GM12875 (cell line): Measurements from ENCODE around the gene TUBG1.

Source experiments
- H3K4me3 ChIP-seq: one replicate; pipeline ENCODE4 v1.5.1; 2011; ENCODE audit warnings: low read depth, low read length, control low read depth
- TF ChIP-seq, protein P1 (sequence below): IDR thresholded peaks from 2 replicates; pipeline ENCODE4 v1.5.1; 2011; ENCODE audit warnings: low read depth, mild to moderate bottlenecking, control low read depth, inconsistent platforms, low read length, moderate library complexity, borderline replicate concordance; ENCODE audit not compliant: insufficient read depth

Gene TUBG1

DNA sequence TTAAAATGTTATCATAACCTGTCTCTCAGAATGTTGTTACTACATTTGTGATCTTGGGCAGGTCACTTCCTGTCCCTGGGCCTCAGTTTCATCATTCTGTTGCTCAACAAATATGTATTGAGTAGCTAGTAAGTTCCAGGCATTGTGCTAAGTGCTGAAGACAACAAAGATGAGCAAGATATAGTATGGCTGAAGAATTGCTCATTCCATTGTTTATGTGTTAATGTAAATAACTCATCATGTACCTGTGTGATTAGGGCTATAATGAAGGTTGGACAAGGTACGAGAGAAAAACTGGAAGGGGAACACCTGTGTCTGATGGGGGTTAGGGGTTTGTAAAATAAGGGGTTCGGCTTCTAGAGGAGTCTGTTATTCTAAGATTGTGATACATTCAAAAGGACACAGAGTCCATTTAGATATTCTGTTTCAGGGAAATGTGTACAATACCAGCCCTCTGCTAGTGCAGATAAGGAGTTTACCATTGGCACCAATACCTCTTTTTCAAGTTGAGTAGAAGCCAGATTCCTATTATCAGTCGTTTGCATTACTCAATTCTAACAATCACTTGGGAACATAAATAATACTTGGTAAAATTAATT lies 20.0 kb downstream of the TUBG1 start:
- TF ChIP-seq, protein P1, sequence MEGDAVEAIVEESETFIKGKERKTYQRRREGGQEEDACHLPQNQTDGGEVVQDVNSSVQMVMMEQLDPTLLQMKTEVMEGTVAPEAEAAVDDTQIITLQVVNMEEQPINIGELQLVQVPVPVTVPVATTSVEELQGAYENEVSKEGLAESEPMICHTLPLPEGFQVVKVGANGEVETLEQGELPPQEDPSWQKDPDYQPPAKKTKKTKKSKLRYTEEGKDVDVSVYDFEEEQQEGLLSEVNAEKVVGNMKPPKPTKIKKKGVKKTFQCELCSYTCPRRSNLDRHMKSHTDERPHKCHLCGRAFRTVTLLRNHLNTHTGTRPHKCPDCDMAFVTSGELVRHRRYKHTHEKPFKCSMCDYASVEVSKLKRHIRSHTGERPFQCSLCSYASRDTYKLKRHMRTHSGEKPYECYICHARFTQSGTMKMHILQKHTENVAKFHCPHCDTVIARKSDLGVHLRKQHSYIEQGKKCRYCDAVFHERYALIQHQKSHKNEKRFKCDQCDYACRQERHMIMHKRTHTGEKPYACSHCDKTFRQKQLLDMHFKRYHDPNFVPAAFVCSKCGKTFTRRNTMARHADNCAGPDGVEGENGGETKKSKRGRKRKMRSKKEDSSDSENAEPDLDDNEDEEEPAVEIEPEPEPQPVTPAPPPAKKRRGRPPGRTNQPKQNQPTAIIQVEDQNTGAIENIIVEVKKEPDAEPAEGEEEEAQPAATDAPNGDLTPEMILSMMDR: no peak
- H3K4me3 ChIP-seq: no peak overlapping the region

DNA sequence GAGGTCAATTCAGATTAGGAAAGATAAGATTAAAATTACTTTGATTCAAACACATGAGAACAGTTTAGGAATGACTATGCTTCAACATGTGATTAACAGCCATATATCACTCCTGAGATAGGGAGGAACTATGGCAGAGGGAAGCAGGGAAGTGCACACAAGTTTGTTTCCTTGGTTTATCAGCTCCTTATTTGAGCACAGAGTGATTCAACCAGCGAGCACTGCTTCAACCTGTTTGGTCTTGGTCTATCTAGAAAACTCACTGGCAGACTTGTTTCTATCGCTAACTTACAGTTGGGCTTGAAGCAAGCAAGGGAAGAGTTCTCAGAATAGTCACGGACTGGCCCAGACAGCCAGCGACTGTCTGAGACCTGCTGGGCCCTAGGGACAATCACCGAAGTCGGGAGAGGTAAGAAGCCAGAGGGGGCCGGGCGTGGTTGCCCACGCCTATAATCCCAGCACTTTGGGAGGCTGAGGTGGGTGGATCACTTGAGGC lies 23.5 kb downstream of the TUBG1 start:
- no peak overlapping the region for H3K4me3 ChIP-seq
- TF ChIP-seq, protein P1: no peak

- TF ChIP-seq, protein P1: no peak
- H3K4me3 ChIP-seq: no peak overlapping the region
These were observed 30.1 kb downstream of the TUBG1 start for GRCh38 chr17:42639525-42640113.

GRCh38 chr17:42640121-42640520 lies 30.6 kb downstream of the TUBG1 start:
- TF ChIP-seq, protein P1: no peak
- no peak overlapping the region for H3K4me3 ChIP-seq

DNA sequence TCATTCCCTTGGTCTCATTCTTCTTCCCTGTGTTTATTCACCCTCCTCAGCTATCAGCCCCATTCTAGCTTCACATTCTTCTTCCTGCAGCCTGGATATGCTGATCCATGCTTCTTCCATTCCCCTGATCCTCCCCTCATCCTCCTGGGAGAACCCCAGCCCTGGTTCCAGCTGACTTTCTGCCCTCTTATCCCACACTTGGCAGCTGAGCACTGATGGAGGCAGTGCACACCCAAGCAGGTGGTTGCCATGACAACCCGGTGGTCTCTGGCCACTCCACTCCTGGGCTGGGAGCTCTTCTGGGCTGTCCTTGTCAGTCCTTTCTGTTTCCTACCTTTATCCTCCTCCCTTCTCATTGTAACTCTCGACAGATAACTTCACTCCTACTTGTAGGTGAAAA lies 32.9 kb downstream of the TUBG1 start:
- TF ChIP-seq, protein P1: no peak
- H3K4me3 ChIP-seq: no peak overlapping the region

GRCh38 chr17:42647778-42648177 lies 38.3 kb downstream of the TUBG1 start:
- TF ChIP-seq, protein P1: no peak
- no peak overlapping the region for H3K4me3 ChIP-seq

- TF ChIP-seq, protein P1: no peak
- H3K4me3 ChIP-seq: no peak overlapping the region
These were observed 41.9 kb downstream of the TUBG1 start for GRCh38 chr17:42651392-42651791.
